ENCODE results near the gene PLAAT5.

DNA sequence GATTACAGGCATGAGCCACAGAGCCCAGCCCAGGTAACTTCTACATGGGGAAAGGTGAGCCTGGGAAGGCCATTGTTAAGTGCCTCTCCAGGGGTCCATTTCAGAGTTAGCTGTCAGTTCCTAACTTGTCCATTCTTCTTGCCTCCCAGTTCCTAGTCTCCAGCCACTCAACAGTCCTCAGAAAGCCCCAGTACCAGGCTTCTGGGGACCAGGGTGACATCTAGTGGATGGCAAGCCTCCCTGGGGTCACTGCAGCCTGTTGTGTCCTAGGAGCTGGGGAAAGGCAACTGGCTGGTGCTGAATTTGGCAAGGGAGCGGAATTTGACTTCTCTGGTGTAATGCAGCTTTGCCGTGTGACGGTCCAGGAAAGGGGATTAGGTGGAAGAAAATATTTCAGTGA, 17.0 kb upstream of the PLAAT5 start:
- TF ChIP-seq, protein P1, sequence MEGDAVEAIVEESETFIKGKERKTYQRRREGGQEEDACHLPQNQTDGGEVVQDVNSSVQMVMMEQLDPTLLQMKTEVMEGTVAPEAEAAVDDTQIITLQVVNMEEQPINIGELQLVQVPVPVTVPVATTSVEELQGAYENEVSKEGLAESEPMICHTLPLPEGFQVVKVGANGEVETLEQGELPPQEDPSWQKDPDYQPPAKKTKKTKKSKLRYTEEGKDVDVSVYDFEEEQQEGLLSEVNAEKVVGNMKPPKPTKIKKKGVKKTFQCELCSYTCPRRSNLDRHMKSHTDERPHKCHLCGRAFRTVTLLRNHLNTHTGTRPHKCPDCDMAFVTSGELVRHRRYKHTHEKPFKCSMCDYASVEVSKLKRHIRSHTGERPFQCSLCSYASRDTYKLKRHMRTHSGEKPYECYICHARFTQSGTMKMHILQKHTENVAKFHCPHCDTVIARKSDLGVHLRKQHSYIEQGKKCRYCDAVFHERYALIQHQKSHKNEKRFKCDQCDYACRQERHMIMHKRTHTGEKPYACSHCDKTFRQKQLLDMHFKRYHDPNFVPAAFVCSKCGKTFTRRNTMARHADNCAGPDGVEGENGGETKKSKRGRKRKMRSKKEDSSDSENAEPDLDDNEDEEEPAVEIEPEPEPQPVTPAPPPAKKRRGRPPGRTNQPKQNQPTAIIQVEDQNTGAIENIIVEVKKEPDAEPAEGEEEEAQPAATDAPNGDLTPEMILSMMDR (IDR thresholded peaks at IDR 0.05; ENCODE audit: insufficient read depth, low read length): peak; percentile 77
- TF ChIP-seq, protein P2, sequence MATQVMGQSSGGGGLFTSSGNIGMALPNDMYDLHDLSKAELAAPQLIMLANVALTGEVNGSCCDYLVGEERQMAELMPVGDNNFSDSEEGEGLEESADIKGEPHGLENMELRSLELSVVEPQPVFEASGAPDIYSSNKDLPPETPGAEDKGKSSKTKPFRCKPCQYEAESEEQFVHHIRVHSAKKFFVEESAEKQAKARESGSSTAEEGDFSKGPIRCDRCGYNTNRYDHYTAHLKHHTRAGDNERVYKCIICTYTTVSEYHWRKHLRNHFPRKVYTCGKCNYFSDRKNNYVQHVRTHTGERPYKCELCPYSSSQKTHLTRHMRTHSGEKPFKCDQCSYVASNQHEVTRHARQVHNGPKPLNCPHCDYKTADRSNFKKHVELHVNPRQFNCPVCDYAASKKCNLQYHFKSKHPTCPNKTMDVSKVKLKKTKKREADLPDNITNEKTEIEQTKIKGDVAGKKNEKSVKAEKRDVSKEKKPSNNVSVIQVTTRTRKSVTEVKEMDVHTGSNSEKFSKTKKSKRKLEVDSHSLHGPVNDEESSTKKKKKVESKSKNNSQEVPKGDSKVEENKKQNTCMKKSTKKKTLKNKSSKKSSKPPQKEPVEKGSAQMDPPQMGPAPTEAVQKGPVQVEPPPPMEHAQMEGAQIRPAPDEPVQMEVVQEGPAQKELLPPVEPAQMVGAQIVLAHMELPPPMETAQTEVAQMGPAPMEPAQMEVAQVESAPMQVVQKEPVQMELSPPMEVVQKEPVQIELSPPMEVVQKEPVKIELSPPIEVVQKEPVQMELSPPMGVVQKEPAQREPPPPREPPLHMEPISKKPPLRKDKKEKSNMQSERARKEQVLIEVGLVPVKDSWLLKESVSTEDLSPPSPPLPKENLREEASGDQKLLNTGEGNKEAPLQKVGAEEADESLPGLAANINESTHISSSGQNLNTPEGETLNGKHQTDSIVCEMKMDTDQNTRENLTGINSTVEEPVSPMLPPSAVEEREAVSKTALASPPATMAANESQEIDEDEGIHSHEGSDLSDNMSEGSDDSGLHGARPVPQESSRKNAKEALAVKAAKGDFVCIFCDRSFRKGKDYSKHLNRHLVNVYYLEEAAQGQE (IDR thresholded peaks at IDR 0.05; ENCODE audit: insufficient replicate concordance, low read depth): no peak
- 0 out of 2 replicates have a peak, but pooled peaks have one; percentile 26 for TF ChIP-seq POLR2AphosphoS5 (IDR thresholded peaks at IDR 0.05; ENCODE audit: low read depth)

Measured in HL-60 (cell line).